ENCODE data around the gene HPSE2. TPM values are rescaled to one million over a fixed set of nuclear protein-coding genes. Genes with fewer than 3 reads are reported as not detected.

The HPSE2 gene
- total RNA-seq, 6 experiments from 2014 or later, result 0.05 to 0.09 TPM; not detected in 4

- Mint-ChIP-seq H3K4me1 (ENCODE audit: low read depth) (no peaks in the 10 kb centered on the region), H3K9me3 (peaks cover 5% of the 10 kb centered on the region; the same call in 1 of the 2 replicates), H3K27ac (no peak overlapping the region), H3K36me3 (ENCODE audit: low read depth) (no peaks in the 10 kb centered on the region), H3K27me3 (ENCODE audit: insufficient read depth) (no peaks in the 10 kb centered on the region), H3K4me3 (no peak overlapping the region)
- TF ChIP-seq CTCF (IDR thresholded peaks at IDR 0.05), result no peak
- no peak for DNase-seq
Observed at GRCh38 chr10:99080275-99080945, 155.2 kb downstream of the HPSE2 start.

- no peak overlapping the region for H3K4me3 Mint-ChIP-seq
Observed at GRCh38 chr10:99062591-99062990, 173.1 kb downstream of the HPSE2 start.

GRCh38 chr10:99058762-99059161, 176.9 kb downstream of the HPSE2 start:
- no peaks in the 10 kb centered on the region for H3K4me1 Mint-ChIP-seq (ENCODE audit: low read depth)
- no peaks in the 10 kb centered on the region for H3K36me3 Mint-ChIP-seq (ENCODE audit: low read depth)
- no peak overlapping the region for H3K4me3 Mint-ChIP-seq
- H3K27me3 Mint-ChIP-seq (ENCODE audit: insufficient read depth), result no peaks in the 10 kb centered on the region
- TF ChIP-seq CTCF (IDR thresholded peaks at IDR 0.05), result no peak
- no peak for DNase-seq
- no peaks in the 10 kb centered on the region for H3K9me3 Mint-ChIP-seq
- H3K27ac Mint-ChIP-seq, result no peak overlapping the region

More at GRCh38 chr10:99062591-99062990, 173.1 kb downstream of the HPSE2 start:
- no peaks in the 10 kb centered on the region for H3K27me3 Mint-ChIP-seq (ENCODE audit: insufficient read depth)
- no peak overlapping the region for H3K27ac Mint-ChIP-seq
- no peak for DNase-seq
- H3K36me3 Mint-ChIP-seq (ENCODE audit: low read depth), result no peaks in the 10 kb centered on the region
- no peak for TF ChIP-seq CTCF (IDR thresholded peaks at IDR 0.05)
- no peaks in the 10 kb centered on the region; the same call in 1 of the 2 replicates for H3K9me3 Mint-ChIP-seq
- H3K4me1 Mint-ChIP-seq (ENCODE audit: low read depth), result no peaks in the 10 kb centered on the region

GRCh38 chr10:99057936-99058690, 177.5 kb downstream of the HPSE2 start:
- Mint-ChIP-seq H3K4me1 (ENCODE audit: low read depth) (no peaks in the 10 kb centered on the region), H3K4me3 (no peak overlapping the region), H3K27ac (no peak overlapping the region), H3K36me3 (ENCODE audit: low read depth) (no peaks in the 10 kb centered on the region), H3K27me3 (ENCODE audit: insufficient read depth) (no peaks in the 10 kb centered on the region), H3K9me3 (no peaks in the 10 kb centered on the region)
- no peak for TF ChIP-seq CTCF (IDR thresholded peaks at IDR 0.05)
- no peak for DNase-seq

- Mint-ChIP-seq H3K36me3 (ENCODE audit: low read depth) (0 out of 2 replicates have a peak, but pooled peaks cover 5% of the 10 kb centered on the region), H3K27me3 (ENCODE audit: insufficient read depth) (peaks cover 4% of the 10 kb centered on the region; the same call in 1 of the 2 replicates), H3K9me3 (peaks cover 10% of the 10 kb centered on the region), H3K27ac (no peak overlapping the region), H3K4me1 (ENCODE audit: low read depth) (no peaks in the 10 kb centered on the region), H3K4me3 (no peak overlapping the region)
- DNase-seq, result no peak
- no peak for TF ChIP-seq CTCF (IDR thresholded peaks at IDR 0.05)
Observed at GRCh38 chr10:99045671-99046070, 190.0 kb downstream of the HPSE2 start.
